HG02943 (cell line): Measurements from ENCODE around the gene CCDC47.
"Not testable (repeated sequence)": the region's sequence is repeated elsewhere in the genome, so short reads cannot be mapped to it uniquely, and the experiment has no call there.

Experiments
- ATAC-seq: cut with Tn5 transposase; IDR thresholded peaks from one replicate; pipeline ENCODE4 v1.9.1; 2021; ENCODE audit warnings: mild to moderate bottlenecking, low read depth, moderate library complexity; ENCODE audit not compliant: unreplicated experiment

CCDC47 gene

DNA sequence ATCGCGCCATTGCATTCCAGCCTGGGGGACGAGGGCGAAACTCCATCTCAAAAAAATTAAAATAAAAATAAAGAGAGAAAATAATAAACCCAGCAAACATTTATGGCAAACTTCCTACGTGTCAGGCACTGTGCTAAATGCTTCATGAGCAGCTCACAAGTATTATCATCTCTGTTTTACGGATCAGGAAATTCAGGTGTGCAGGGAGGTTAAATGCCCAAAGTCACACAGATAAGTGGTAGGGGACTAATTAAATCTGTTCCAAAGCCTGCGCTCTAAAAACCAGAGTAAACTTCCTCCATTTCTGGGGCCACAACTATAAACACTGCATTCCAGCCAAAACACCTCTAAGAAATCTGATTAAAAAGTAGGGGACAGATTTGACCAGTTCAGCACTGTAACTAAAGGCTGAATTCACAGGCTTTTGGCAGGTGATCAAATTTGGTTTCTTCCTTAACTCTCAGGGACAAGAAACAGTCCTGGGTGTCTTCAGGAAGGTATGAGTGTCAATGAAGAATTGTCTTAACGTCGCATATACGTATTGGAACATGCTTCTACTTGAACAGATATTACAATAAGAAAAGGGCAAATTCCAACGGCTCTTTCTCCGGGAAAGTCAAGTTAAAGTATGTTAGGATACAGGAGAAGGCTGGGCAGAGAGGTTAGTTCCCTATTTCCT lies 32.8 kb downstream of the CCDC47 start:
- ATAC-seq: no peak

DNA sequence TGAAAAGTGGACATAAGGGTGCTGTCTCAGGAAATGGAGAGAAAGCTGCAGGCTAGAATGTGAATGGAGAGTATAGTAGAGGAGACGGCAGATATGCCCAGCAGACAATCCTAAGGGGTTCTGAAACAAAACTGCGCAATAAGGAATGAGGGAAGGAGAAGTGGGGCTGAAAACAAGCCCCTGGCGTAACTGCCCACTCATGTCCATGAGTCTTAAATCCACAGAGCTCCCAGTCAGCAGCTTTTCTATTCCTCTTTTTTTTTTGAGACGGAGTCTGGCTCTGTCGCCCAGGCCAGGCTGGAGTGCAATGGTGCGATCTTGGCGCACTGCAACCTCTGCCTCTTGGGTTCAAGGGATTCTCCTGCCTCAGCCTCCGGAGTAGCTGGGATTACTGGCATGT lies 37.7 kb downstream of the CCDC47 start:
- ATAC-seq: no peak

DNA sequence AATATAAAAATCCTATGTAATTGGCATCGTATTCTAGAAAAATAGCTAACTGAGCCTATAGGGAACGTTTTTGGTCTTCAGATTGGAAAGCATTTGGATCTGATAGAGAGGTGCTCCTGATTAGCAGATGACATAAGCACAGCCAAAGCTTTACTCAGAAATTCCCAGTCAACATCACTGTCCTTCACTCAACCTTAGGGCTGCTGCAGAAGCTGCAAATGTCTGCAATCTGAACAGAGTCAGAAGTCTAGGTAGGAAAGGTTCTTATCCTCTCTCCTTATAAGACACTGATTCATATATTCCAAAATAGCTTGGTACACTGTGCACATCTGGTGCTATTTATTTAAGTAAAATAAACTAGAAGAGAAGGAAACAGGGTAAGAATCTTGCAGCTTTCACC lies 51.0 kb downstream of the CCDC47 start:
- ATAC-seq: no peak

DNA sequence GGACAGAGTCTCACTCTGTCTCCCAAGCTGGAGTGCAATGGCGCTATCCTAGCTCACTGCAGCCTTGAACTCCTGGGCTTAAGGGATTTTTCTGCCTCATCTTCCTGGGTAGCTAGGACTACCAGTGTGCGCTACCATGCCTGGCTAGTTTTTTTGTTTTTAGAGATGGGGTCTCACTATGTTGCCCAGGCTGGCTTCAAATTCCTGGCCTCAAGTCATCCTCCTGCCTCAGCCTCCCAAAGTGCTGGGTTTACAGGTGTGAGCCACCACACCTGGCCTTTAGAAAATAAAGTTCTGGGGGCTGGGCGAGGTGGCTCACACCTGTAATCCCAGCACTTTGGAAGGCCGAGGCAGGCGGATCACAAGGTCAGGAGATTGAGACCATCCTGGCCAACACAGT lies 53.2 kb downstream of the CCDC47 start:
- not testable (repeated sequence) for ATAC-seq

DNA sequence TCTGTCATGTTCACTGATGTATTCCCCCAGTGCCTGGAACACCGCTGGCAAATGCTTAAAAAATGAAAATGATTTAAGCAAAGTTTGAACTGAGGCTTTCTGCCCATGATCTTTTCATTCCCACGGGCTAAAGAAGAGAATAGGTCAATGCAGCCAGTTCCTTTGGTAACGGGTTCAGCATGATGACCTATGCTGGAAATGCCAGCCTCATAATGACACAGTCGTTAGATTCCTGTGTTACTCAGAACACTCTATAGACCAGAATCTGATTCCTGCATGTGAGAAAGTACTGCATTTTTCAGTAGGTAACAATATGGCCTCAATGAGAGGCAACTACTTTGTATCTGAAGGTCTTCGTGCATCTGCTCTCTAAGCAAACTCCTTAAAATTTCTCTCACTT lies 54.4 kb downstream of the CCDC47 start:
- ATAC-seq: no peak

DNA sequence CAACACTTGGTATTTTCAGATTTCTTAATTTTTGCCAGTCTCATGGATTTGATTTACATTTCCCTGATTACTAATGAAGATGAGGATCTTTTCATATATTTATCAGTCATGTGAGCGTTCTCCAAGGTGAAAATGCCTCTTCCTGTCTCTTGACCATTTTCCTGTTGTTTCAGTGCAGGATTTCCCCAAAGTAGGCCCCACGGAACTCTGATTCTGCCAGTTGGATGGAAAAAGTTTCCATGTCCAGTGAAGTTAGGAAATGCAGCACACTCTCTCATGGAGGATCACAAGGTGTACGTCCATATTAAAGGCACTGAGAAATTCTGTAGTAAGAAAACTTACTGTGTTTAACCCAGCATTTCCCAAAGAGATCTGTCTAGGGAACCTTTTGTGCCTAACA lies 57.0 kb downstream of the CCDC47 start:
- ATAC-seq: no peak

DNA sequence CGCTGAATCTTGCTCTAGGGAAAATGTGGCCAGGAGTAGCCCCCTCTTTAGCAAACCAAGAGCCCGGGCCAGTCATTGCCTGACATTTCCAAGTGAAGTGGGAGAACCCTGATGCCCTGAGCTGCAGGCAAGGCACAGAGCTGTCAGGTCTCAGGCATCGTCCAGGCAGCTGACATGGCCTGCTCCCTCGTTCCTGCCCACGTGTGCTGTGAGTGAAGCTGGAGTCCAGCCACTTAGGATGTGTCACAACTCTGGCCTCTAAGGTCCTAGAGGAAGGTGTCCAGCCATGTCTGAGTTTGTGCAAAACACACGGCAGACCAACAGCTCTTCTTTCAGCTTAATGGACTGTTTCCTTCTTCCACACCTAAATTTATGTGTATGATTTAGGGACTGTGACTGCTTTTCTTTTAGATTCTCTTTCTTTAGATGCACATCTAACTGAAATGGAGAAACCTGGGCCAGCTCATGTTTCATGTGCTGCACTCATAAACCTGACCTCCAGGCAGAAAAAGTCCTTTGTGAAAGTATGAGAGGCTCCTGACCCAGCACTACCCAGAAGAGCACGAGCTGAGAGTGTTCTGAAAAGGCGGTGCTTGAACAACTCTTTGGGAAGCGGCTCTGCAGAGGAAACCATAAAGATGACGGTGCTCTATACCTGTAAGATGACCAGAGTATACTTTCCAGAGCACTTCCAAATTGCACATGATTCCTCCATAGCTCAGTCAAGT lies 58.7 kb downstream of the CCDC47 start:
- no peak for ATAC-seq

DNA sequence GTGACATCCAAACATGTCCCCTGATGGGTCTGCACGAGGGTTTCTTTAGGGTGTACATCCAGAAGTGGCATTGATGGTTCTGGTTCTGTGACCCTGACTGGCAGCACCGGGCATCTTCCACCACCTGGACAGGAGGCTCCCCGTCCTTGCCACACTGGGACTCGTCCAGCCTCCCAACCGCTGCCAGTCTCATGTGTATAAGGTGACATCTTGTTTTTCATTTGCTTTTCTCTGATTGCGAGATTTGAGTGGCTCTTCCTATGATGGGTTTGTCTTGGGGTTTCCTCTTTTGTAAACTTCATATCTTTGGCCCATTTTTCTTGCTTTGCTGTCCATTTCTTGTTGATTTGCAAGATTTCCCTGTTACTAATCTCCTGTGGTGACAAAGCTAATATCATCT lies 64.3 kb downstream of the CCDC47 start:
- ATAC-seq: no peak

DNA sequence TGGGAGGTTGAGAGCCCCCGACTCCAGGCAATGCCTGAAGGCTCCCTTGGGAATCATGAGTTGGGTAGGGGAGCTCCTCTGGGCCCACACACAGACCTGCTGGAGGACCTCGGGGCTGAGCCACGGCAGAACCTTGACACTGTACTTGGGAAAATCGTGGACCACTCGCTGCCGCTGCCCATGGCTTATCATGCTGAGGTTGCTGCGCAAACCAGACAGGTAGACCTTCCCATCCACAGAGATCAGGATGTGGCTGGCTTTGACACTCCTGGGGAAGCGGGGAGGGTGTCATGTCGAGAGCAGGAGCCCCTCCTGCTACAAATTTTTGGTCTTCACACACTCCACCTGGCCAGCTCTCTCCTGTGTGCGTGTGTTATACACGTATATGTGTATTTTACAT lies 66.2 kb downstream of the CCDC47 start:
- ATAC-seq: no peak

DNA sequence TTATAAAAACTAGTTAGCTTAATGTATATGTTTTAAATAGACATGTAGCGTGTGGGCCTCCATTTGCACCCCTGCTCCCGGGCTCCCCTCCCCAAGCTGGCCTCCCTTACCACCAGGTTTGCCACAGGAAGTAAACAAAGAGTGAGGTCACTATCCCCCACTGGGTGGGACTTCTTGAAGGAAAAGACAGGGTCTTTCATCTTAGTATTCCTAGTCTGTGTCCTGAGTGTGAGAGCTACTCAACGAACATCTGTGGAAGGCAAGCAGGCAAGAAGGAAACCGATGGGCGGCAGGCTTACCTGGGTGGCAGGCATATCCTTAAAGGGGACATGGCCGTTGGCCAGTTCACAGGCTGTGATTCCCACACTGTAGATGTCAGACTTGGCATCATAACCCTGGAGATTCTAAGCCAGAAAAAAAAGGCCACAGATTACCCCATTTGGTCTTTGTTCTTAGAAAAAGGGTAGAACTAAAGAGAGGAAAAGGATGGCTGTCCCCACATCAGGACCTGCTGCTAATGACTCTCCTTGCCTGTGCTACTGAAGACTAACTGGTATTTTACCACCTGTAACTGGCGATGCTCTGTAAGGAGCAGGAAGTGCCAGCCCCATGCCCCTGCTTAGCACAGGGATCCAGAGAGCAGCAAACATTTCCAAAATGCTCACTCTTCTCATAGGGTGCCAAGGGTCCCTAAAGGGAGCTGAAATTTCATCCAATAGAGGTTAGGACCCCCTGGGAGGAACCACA lies 66.9 kb downstream of the CCDC47 start:
- no peak for ATAC-seq

DNA sequence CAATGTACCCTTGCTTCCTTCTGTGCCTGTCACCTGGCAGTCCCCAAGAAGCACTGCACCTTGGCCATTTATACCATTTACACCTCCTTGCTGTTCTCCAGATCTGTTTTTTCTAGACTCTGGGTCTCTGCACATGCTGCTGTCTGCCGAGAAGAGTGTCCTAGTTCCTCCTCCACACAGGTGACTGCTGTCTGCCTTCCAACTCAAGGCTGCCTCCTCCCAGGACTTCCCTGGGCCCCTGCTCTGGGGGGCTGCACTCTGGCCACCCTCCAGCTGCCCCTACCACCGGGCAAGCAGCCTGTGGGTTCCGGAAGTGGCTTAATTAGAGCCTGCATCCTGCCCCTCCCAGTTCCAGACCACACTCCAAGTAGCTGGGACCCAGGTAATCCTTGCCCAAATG lies 67.7 kb downstream of the CCDC47 start:
- ATAC-seq: no peak

DNA sequence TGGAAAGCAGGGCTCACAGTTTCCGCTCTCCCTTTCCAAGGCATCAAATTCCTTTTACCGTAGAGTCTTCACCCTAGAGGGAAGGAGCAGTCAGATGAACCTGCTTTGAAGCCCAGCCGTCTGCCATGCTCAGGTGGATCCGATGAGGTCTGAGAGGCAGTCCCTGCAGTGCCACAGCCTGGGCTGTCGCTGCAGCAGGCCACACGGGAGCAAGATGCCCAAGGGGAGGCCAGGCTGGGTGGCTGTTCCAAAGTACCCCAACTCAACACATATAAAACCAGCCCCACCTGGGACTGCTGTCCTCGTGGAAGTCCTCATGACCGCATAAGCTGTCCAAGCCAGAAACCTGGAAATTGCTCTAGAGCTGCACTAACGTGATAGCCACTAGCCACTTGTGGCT lies 68.6 kb downstream of the CCDC47 start:
- ATAC-seq: no peak

DNA sequence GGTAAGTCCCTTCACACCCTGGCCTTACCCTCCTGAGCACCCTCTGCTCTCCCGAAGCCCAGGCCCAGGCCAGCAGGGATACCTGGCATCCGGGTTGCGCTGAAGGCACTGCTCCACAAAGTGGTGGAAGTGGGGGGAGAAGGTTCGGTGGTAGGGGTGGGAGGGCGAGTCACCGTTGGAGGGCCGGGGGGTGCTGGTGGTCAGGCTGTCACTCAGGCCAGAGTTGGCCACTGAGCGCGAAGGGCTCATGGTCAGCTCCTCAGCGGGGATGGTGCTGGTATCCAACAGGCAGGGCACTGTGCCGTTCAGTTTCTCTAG lies 69.2 kb downstream of the CCDC47 start:
- ATAC-seq: no peak

DNA sequence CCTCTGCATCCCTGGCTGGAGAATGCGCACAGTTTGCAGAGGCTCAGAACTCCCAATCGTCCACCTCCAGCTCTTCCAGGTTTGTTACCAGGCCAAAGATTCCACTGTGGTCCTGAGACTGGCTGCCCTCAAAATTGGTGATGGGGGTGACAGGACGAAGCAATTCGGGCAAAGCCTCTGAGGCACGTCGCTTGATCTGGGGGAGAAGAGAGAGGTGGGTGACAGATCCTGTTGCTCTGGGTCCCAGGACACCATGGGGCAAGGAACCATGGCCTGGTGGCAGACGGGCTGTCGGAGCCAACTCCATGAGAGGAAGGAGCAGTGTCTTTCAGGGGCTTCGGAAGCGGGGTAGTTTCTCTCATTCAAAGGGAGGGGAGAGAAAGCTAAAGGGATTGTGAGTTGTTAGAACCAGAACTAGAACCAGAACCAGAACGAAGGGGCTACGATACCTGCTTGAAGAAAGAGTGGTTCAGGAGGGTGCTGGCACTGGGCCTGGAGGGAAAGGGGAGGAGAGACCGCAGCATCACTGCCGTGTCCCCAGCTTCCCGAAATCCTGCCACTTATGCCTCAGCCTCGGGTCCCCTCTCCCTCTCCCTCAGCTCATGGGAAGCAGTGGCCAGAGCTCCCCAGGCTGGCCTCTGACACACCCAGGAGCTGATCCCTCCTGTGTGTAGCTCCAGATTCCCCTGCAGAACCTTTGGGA lies 69.7 kb downstream of the CCDC47 start:
- ATAC-seq: no peak

DNA sequence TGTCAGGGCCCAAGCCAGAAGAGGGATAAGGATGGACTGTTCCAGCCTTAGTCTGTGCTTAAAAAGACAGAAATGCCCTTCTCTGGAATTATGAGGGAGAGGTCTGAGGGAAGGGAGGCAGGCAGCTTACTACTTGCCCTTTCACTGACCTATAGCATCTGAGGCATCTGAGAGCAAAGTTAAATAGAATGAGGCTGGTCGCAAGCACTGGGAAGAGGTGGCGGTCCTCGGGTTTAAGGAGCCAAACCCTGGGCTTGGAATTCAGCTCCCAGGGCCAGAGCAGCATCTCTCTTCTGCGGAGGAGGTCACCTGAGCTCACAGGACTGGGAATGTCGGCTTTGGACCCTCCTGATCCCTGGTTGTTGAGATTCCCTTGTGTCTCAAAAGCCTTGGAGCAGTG lies 70.4 kb downstream of the CCDC47 start:
- no peak for ATAC-seq

DNA sequence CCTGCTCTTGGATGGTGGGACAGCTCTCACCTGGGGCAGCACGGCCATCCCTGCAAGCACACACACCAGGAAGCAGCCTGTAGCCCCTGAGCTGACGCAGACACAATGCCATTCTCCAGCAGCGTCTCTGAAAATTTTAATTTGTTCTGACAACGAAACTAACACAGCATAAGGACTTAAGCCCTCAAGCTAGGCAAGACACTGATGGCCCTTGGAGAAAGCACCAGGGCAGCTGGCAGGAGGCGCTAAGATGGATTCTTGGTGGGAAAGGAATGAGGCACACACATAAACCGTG lies 70.7 kb downstream of the CCDC47 start:
- no peak for ATAC-seq

DNA sequence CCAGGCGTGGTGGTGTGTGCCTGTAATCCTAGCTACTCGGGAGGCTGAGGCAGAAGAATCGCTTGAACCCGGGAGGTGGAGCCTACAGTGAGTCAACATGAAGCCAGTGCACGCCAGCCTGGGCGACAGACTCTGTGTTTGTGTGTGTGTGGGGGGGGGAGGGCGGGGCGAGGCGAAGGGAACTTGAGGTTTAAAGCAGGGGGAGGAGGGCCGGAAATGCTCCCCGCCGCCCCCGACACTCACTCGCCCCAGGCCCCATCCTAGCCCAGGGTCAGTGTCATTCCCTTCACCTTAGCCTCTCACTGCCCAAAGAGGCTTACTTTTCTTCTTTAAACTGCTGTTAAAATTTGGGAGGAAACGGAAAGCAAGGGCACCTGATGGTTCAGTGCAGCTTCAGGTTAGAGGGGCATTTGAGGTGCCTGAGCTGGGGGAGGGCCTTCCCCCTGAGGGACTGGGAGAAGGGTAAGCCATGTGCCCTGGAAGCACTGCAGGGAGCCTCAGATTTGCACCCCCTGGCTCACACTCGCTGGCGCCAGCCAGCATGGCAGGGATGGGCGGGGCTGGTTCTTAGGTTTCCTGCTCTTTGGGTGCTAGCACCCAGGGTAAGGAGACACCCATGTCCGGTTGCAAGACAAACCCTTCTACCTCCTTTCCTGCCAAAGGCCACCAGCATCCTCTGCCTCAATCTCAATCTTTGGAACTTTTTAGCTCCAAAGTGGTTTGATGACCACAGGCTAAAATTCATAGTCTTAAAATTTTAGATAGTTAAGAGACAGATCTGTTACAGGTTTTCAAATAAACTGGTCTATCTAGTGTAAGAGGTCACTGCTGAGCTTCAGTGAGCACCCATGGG lies 71.3 kb downstream of the CCDC47 start:
- ATAC-seq: no peak

DNA sequence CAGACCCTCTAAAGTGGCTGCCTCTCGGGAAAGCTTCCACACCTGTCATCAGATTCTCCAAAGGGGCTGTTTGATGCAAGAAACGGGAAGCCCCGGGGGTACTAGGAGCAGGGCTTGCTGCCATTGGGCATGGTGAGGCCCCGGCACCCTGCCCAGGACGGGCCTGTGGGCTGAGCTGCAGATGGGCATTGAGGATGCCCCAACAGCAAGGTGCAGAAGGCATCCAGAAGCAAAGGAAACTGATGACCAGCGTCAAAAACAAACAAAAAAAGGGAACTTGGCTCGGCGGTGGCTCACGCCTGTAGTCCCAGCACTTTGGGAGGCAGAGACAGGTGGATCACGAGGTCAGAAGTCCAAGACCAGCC lies 72.0 kb downstream of the CCDC47 start:
- no peak for ATAC-seq

DNA sequence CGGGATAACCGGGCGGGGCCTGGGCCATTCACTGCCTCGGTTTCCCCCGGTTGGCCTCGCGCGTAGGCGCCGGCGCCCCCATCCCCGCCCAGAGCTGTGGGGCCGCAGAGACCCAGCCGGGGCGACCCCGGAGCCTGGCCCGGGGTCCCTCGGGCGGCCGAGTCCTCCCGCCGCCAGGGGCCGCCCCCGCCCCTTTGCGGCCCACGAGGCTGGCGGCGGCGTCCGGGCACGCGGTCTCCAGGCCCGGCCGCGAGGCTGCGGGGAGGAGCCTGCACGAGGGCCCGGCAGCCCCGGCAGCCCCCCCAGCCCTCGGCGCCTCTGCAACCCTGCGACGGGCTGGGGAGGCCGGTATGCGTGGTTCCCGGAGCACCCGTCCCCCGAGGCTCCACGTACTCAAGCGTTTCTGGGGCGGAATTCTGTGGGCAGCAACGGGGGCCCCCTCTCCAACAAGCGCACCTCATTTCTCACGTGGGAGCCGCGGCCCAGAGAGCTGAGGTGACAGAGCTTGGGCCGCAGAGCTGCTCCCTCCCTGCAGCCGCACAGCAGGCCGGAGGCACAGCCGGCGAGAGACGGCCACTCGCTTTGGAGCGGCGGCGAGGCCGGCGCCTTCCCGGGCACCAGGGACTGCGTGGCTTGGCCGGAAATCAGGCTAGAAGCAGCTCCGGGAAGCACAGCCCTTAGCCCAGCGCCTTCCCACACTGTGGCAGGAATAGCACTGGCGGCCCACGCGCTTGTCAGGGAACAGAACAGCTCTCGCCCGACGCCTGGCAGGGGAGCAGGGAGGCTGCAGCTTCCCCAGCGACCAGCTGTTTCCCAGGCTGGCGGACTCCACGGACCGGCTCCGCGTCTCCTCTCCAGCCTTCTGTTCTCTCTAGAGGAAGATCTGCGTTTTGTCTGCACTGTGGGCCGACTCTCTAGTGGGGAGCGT lies 72.6 kb downstream of the CCDC47 start:
- ATAC-seq: no peak
